ENCODE results near the gene FYN.
"Not testable (repeated sequence)": the region's sequence is repeated elsewhere in the genome, so short reads cannot be mapped to it uniquely, and the experiment has no call there.

The FYN gene

DNA sequence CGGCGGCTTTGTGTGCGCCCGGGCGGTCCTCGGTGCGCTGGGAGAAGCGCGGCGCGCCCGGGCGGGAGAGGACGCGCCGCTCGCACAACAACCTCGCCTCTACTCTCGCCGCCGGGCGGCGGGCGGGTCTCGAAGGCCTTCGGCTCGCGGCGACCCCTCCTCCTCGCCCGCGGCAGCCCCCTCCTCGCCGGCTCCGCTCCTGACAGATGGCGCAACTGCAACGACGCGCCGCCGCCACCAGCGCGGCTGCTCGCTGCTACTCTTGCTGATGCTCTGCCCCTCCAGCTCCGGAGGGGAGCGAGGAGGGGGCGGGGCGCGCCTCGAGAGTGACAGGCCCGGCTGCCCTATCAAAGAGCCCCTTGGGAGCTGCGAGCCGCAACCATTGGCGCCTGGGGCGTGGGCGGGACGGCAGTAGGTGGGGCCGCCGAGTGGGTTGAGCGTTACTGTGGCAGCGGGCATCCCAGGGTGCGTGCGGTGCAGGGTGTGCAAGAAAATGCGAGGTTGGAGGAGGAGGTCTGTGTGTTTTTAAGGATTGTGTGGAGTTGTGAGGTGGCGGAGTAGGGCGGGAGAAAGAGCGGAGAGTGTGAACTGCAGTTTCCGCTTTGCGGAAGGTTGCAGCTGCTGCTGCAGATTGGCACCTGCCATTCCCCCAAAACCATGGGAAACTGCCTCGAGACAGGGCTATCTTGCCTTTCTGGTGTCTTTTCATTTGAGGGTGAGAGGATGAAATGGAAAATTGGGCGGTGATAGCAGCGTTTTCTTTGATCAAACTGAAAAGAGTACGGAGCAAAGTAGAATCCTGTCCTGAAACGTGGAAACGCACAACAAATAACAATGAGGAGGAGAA lies at the start of gene FYN:
FYN (minus strand) TSS at position 275 of the 847 bp plus-strand sequence. CDS start 153,401 bp downstream, outside the sequence.
- no peaks in the 10 kb centered on the region for H3K9me3 Mint-ChIP-seq

DNA sequence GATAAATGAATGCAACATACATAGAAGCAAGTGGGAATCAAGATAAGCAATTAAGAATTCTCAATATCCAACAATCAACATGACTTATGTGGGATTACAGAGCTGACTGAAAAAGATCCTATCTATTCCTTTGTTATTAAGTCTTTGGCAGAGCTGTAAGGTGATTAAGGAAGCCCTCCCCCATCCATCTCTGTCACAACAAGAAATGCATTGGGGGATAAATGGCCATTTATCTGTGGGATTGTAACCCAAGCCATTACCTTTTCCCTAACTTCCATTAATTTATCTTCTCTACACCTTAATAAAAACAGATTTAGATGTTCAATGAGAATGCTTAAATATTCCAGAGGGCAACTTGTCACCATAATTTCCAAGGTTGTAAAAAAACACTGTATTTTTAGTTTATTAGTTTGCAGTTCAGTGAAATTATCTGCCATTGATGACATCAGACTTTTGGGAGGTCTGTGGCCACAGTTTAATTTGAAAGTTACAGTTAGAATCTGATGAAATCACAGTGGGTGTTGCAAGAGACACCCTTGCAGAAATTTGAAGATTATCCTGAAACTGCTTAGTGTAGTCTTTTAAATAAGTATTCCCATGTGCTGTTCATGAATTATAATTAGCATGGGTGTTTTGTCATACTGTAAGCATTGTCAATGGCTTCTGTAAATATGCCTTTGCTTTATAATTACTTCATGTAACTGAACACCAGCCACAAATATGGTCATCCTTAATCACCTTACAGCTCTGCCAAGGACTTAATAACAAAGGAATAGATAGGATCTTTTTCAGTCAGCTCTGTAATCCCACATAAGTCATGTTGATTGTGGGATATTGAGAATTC lies 49.4 kb upstream of the FYN start:
- Mint-ChIP-seq H3K27ac (peak overlapping the region; percentile 77), H3K36me3 (no peaks in the 10 kb centered on the region)

More for the DNA sequence above, at the start of gene FYN:
- peaks cover 24% of the 10 kb centered on the region for H3K36me3 Mint-ChIP-seq
- H3K27ac Mint-ChIP-seq: peak within 1 kb of the TSS; percentile 100
- no peaks in the 10 kb centered on the region for H3K27me3 Mint-ChIP-seq
- peaks cover 44% of the 10 kb centered on the region for H3K4me1 Mint-ChIP-seq
- H3K4me3 Mint-ChIP-seq: peak within 1 kb of the TSS; percentile 99

DNA sequence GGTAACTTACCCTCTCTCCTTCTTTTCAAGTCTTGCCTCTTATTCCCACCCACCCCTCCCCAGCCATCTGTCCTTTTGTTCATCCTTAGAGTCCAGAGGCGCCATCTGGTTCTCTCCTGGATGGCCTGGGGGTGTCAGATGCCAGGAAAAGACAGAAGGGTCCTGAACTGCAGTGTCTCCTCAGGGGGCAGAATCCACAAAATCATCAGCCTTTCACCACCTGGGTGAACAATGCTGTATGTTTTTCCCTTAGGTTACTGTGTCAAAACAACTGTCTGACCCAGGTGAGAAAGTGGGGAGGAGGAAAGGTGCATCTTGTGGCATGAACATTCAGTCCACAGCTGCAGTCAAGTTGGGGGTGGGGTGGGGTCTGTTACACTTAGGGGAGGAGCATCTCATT lies 47.9 kb upstream of the FYN start:
- no peaks in the 10 kb centered on the region for H3K9me3 Mint-ChIP-seq
- no peaks in the 10 kb centered on the region for H3K36me3 Mint-ChIP-seq
- no peaks in the 10 kb centered on the region for H3K27me3 Mint-ChIP-seq
- H3K4me3 Mint-ChIP-seq: no peak overlapping the region
- no peak overlapping the region for H3K27ac Mint-ChIP-seq
- peaks cover 41% of the 10 kb centered on the region for H3K4me1 Mint-ChIP-seq

More for the DNA sequence above, 49.4 kb upstream of the FYN start:
- H3K27me3 Mint-ChIP-seq: no peaks in the 10 kb centered on the region
- H3K4me1 Mint-ChIP-seq: peaks cover 42% of the 10 kb centered on the region
- H3K4me3 Mint-ChIP-seq: no peak overlapping the region
- H3K9me3 Mint-ChIP-seq: no peaks in the 10 kb centered on the region

DNA sequence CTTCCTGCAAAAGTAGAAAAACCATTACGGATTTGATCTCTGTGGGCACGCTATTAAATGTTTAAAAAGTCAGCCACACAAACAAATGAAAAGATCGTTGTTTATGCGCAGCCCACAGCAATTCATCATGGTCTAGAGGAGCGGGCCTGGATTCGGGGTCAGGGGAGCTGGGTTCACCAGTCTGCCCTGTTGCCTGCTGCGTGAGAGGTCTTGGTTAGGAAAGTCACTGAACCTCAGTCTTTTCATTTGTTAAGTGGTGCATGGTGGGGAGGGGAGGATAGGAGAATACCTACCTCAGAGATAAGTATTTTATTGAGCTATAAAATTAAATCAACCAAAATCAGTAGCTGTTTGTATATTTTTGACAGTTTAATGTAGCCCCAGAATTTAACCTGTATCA lies 47.3 kb upstream of the FYN start:
- H3K4me3 Mint-ChIP-seq: no peak overlapping the region
- peaks cover 35% of the 10 kb centered on the region for H3K4me1 Mint-ChIP-seq
- no peaks in the 10 kb centered on the region for H3K36me3 Mint-ChIP-seq
- H3K27ac Mint-ChIP-seq: no peak overlapping the region
- no peaks in the 10 kb centered on the region for H3K9me3 Mint-ChIP-seq
- no peaks in the 10 kb centered on the region for H3K27me3 Mint-ChIP-seq

DNA sequence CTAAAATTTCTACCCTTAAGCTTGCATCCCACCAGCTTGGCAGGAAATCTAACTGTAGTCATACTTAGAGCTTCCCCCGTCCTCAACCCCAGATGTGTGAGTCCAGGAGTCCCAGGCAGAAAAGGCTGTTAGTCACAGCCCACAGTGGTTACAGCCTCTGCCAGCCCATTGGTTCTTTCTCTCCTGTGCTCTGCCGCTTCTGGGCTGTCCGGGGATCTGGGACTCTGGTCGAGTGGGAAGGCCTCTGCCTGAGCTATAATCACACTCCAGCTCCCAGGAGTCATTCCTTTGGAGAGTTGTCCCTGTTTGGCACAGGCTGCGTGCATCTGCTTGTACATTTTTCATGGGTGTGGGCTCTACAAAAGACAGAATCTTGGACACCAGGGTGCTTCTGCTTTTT lies 45.6 kb upstream of the FYN start:
- no peaks in the 10 kb centered on the region for H3K27me3 Mint-ChIP-seq
- no peak overlapping the region for H3K4me3 Mint-ChIP-seq
- no peaks in the 10 kb centered on the region for H3K36me3 Mint-ChIP-seq
- peaks cover 18% of the 10 kb centered on the region for H3K4me1 Mint-ChIP-seq
- H3K27ac Mint-ChIP-seq: no peak overlapping the region
- no peaks in the 10 kb centered on the region for H3K9me3 Mint-ChIP-seq

DNA sequence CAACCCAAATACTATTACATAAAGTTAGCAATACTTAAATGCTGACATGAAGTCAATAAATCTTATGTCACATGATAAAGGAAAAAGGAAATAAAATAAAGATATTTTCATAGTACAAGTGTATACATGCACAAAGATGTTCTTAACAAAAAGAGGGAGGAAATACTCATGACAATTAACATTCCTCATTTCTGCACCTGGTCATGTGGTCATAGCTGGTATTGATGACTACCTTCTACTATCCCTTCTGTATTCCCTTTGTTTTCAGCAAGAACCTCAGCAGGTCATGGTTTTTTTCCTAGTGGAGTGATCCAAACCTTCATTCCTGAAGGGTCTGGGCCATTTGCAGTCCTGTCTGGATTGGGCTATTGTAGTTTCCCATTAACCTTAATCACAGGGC lies 43.5 kb upstream of the FYN start:
- peaks cover 5% of the 10 kb centered on the region for H3K4me1 Mint-ChIP-seq
- H3K9me3 Mint-ChIP-seq: no peaks in the 10 kb centered on the region
- H3K27me3 Mint-ChIP-seq: no peaks in the 10 kb centered on the region
- H3K36me3 Mint-ChIP-seq: no peaks in the 10 kb centered on the region
- no peak overlapping the region for H3K4me3 Mint-ChIP-seq
- H3K27ac Mint-ChIP-seq: no peak overlapping the region

DNA sequence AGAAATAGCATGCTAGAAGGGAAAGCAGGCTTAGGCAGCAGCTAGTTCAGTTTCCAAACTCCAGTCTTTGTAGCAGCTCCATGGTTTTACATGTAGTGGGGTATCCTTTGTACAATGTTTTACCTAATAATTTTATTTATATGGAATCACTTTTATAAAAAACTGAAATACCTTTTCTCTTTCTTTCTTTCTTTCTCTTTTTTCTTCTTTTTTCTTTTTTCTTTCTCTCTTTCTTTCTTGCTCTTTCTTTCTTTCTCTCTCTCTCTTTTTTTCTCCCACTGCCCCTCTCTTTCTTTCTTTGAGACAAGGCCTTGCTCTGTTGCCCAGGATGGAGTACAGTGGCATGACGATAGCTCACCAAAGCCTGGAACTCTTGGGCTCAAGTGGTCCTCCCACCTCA lies 41.4 kb upstream of the FYN start:
- Mint-ChIP-seq H3K4me1 (peaks cover 11% of the 10 kb centered on the region), H3K9me3 (no peaks in the 10 kb centered on the region), H3K27me3 (no peaks in the 10 kb centered on the region), H3K27ac (no peak overlapping the region), H3K36me3 (no peaks in the 10 kb centered on the region), H3K4me3 (no peak overlapping the region)

DNA sequence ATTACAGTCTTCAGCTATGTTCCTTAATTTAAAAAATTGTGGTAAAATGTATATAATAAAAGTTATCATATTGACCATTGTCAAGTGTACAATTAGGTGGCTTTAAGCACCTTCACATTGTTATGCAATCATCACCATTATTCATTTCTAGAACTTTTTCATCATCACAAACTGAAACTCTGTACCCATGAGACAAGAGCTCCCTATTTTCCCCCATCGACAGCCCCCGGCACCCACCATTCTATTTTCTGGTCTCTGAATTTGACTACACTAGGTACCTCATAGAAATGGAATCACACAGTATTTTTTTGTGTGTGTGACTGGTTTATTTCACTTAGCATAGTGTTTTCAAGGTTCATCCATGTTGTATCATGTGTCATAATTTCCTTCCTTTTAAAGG lies 39.7 kb upstream of the FYN start:
- H3K4me1 Mint-ChIP-seq: peaks cover 11% of the 10 kb centered on the region
- no peaks in the 10 kb centered on the region for H3K27me3 Mint-ChIP-seq

DNA sequence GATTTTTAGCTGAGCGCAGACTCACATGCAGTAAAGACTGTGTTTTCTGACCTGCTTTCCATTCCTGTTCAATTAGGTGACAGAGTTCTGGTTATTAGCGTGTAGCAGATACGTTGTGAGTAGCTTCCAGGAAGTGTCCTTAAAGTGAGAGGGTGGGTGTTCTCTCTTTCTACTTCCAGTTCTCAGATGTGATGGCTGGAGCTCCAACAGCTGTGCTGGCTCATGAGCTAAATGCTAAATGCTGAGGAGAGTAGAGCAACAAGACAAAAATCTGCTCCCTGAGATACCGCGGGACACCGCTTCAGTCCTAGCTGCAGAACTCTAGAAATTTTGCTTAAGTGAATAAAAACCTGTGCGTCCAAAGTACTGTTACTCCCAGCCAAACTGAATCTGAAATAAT lies 38.2 kb upstream of the FYN start:
- Mint-ChIP-seq H3K27ac (no peak overlapping the region), H3K9me3 (no peaks in the 10 kb centered on the region), H3K4me1 (peaks cover 11% of the 10 kb centered on the region), H3K27me3 (no peaks in the 10 kb centered on the region), H3K36me3 (peaks cover 1% of the 10 kb centered on the region), H3K4me3 (no peak overlapping the region)

More for the DNA sequence above, 39.7 kb upstream of the FYN start:
- Mint-ChIP-seq H3K4me3 (no peak overlapping the region), H3K36me3 (peaks cover under 1% of the 10 kb centered on the region), H3K9me3 (no peaks in the 10 kb centered on the region), H3K27ac (no peak overlapping the region)

DNA sequence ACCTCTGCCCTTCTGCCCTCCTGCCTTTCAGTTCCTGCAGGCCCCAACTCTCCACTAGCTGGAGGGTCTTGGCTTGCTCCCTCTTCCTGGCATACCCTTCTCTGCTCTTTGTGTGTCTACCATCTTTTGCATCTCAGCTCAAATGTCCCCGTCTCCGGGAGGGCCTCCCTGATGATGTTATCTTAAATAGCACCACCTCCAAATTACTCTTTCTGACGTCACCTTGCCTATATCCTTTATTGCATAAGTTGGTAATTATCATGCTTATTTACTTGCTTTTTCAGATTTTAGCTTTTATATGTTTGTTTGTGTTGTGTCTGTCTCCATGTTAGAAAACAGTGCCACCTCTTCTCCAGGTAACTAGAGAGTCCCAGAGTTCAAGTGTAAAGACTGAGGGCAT lies 36.0 kb upstream of the FYN start:
- H3K9me3 Mint-ChIP-seq: no peaks in the 10 kb centered on the region
- no peak overlapping the region for H3K4me3 Mint-ChIP-seq
- peaks cover 1% of the 10 kb centered on the region for H3K36me3 Mint-ChIP-seq
- peaks cover 11% of the 10 kb centered on the region for H3K4me1 Mint-ChIP-seq
- no peak overlapping the region for H3K27ac Mint-ChIP-seq
- no peaks in the 10 kb centered on the region for H3K27me3 Mint-ChIP-seq

DNA sequence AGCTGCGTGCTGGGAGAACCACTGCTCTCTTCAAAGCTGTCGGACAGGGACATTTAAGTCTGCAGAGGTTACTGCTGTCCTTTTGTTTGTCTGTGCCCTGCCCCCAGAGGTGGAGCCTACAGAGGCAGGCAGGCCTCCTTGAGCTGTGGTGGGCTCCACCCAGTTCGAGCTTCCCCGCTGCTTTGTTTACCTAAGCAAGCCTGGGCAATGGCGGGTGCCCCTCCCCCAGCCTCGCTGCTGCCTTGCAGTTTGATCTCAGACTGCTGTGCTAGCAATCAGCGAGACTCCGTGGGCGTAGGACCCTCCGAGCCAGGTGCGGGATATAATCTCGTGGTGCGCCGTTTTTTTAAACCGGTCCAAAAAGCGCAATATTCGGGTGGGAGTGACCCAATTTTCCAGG lies 35.1 kb upstream of the FYN start:
- not testable (repeated sequence) for H3K27me3 Mint-ChIP-seq, H3K27ac Mint-ChIP-seq, H3K9me3 Mint-ChIP-seq, H3K4me3 Mint-ChIP-seq, H3K36me3 Mint-ChIP-seq
- peaks cover 11% of the 10 kb centered on the region for H3K4me1 Mint-ChIP-seq

DNA sequence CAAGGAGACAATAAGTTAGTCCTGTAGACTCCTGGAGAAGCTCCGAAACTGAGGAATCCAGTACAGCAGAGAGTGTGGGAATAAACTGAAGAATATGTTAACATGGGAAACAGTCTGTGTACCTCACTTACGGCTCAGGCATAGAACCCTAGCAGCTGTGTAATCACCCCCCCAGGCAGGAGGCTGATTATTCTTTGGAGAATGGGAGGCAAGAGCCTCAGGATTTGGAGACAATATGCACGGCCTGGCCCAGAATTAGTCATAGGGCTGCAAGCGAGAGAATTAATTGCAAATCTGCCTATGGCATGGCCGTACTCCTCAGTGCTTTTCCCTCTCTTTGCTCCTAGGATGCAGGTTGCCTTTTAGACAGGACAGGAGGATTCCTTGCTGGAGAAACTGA lies 27.5 kb upstream of the FYN start:
- Mint-ChIP-seq H3K36me3 (no peaks in the 10 kb centered on the region), H3K27ac (no peak overlapping the region), H3K27me3 (no peaks in the 10 kb centered on the region), H3K4me3 (no peak overlapping the region), H3K9me3 (no peaks in the 10 kb centered on the region), H3K4me1 (no peaks in the 10 kb centered on the region)

DNA sequence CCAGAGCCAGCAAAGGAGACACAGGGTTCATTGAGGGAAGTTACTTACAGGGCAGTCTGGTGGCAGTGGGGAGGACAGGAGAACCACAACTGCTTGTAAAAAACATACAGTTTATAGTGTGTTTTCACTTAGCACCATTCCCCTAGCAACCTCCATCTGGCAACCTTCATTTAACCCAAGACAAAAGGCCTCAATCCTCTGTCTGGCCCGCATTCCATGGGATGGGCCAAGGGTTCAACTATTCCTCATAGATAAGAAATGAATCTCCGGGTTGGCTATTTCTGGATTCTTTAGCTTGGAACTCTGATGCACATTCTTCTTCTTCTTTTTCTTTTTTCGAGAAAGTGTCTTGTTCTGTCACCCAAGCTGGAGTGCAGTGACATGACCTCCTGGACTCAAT lies 26.3 kb upstream of the FYN start:
- Mint-ChIP-seq H3K4me1 (no peaks in the 10 kb centered on the region), H3K27me3 (no peaks in the 10 kb centered on the region), H3K36me3 (no peaks in the 10 kb centered on the region), H3K9me3 (no peaks in the 10 kb centered on the region), H3K27ac (no peak overlapping the region), H3K4me3 (no peak overlapping the region)

DNA sequence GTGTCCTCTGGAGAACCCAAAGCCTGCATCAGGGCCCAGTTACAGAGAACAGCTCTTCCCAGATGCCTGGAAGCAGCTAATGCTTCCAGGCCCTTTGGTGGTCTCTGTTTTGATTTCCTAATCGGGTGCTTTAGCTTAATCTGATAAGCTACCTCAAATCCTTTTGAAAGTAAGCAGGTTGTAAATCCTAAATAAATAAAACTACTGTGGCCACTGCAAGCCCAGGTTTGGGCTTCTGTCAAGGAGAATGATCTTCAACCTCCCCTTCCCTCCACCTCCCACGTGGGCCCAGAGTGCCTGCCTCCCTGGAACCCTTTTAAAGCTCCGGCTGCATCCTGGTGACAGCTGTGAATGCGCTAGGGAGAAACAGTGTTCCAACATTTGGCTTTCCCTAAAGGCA lies 25.2 kb upstream of the FYN start:
- Mint-ChIP-seq H3K36me3 (no peaks in the 10 kb centered on the region), H3K4me1 (no peaks in the 10 kb centered on the region), H3K9me3 (no peaks in the 10 kb centered on the region), H3K27ac (no peak overlapping the region), H3K4me3 (no peak overlapping the region), H3K27me3 (no peaks in the 10 kb centered on the region)

DNA sequence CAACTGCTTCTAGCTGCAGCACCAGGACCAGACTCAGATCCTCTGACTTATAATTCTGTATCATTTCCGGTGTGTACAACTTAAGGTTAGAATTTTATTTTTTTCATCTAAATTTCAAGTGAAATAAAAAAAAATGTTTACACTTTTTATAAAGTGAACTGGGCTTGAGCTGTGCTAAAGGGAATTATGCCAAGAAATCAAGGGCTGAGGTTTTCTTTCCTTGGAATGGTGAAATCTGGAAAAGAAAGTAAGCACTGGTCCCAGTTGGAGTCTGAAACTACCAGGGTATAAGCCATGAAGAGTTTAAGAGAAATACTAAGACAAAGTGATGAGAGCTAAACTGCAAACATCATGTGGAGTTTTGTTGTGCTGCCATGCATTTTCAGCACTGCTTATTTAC lies 21.7 kb upstream of the FYN start:
- Mint-ChIP-seq H3K4me1 (peaks cover 4% of the 10 kb centered on the region), H3K4me3 (no peak overlapping the region), H3K9me3 (no peaks in the 10 kb centered on the region), H3K27ac (no peak overlapping the region), H3K27me3 (no peaks in the 10 kb centered on the region), H3K36me3 (no peaks in the 10 kb centered on the region)

DNA sequence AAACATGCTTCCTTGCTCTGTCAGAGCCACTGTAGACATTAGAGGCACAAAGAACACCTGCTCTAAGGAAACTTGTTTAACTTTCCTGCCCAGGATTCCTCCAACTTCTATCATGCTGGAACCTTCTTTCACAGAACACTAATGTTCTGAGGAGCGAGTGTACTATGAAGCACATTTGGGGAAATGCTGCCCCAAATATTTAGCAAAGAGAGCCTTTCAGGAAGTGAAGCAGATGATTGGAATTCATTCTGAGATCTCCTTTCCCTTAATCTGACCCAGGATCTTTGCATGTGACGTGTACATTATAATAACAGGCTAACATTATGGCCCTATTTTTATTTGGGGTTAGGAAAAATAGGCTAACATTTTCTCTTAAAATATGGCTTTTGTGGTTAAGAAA lies 21.0 kb upstream of the FYN start:
- Mint-ChIP-seq H3K36me3 (no peaks in the 10 kb centered on the region), H3K27ac (no peak overlapping the region), H3K27me3 (no peaks in the 10 kb centered on the region), H3K9me3 (no peaks in the 10 kb centered on the region), H3K4me1 (peaks cover 4% of the 10 kb centered on the region), H3K4me3 (no peak overlapping the region)
